ENCODE measurements around the gene PDE10A.

GRCh38 chr6:165515963-165516624 lies 146.9 kb downstream of the PDE10A start:
- TF ChIP-seq CTCF (IDR thresholded peaks at IDR 0.05) (no peak), POLR2A (IDR thresholded peaks at IDR 0.05) (no peak), POLR2AphosphoS5 (IDR thresholded peaks at IDR 0.05) (no peak), EP300 (IDR thresholded peaks at IDR 0.05) (no peak)
